ENCODE data around the gene AMOTL2.

- TF ChIP-seq CTCF (optimal IDR thresholded peaks at IDR 0.05 in 1 of 3, IDR thresholded peaks at IDR 0.05 in 1 of 3, conservative IDR thresholded peaks at IDR 0.05 in 1 of 3; ENCODE audit: extremely low read depth in 1 of 3, insufficient read depth in 2 of 3, low read length in 3 of 3) (no peak), EZH2 (IDR thresholded peaks at IDR 0.05; ENCODE audit: low read length) (no peak)
Observed at GRCh38 chr3:134348524-134348923, 25.7 kb downstream of the AMOTL2 start.

All from keratinocyte (primary cell).